GM12874 (cell line): ENCODE measurements around the gene PKDREJ.

Experiments used
- CTCF ChIP-seq: IDR thresholded peaks from 2 replicates; pipeline ENCODE4 v1.5.1; 2011; ENCODE audit warnings: low read depth, mild to moderate bottlenecking, control low read depth, low read length, moderate library complexity; ENCODE audit not compliant: insufficient read depth

The PKDREJ gene

GRCh38 chr22:46286941-46287872 is 24.1 kb upstream of the PKDREJ start:
- no peak for TF ChIP-seq CTCF

GRCh38 chr22:46286006-46286405 is 22.9 kb upstream of the PKDREJ start:
- no peak for TF ChIP-seq CTCF

GRCh38 chr22:46281866-46282678 is 18.9 kb upstream of the PKDREJ start:
- TF ChIP-seq CTCF: no peak

GRCh38 chr22:46280999-46281623 is 18.0 kb upstream of the PKDREJ start:
- no peak for TF ChIP-seq CTCF

- no peak for TF ChIP-seq CTCF
Observed at GRCh38 chr22:46280063-46280817, 17.1 kb upstream of the PKDREJ start.

GRCh38 chr22:46278656-46279645 is 15.8 kb upstream of the PKDREJ start:
- no peak for TF ChIP-seq CTCF
